Gastrocnemius medialis (tissue), 4 donors: ENCODE results near the gene EIF5AL1.

ENCODE experiments used
- POLR2A ChIP-seq, 2 donors: fragments of 450-650 bp; IDR thresholded peaks; one replicate each; pipeline ENCODE4 v1.6.1; 2017; ENCODE audit warnings: antibody characterized with exemption in 2 of 2, mild to moderate bottlenecking in 2 of 2, moderate library complexity in 2 of 2
- TF ChIP-seq, protein P1 (sequence below), 5 experiments: fragments of 450-650 bp in 3 of 5; fragments of 200-600 bp in 2 of 5; sonication (generic) in 2 of 5; IDR thresholded peaks in 4 of 5; conservative IDR thresholded peaks in 1 of 5; 1 replicate in 4 of 5; 2 replicates in 1 of 5; pipeline ENCODE4 v1.5.1; 2016 to 2019; ENCODE audit warnings: antibody characterized with exemption in 5 of 5, mild to moderate bottlenecking in 3 of 5, moderate library complexity in 3 of 5

DNA sequence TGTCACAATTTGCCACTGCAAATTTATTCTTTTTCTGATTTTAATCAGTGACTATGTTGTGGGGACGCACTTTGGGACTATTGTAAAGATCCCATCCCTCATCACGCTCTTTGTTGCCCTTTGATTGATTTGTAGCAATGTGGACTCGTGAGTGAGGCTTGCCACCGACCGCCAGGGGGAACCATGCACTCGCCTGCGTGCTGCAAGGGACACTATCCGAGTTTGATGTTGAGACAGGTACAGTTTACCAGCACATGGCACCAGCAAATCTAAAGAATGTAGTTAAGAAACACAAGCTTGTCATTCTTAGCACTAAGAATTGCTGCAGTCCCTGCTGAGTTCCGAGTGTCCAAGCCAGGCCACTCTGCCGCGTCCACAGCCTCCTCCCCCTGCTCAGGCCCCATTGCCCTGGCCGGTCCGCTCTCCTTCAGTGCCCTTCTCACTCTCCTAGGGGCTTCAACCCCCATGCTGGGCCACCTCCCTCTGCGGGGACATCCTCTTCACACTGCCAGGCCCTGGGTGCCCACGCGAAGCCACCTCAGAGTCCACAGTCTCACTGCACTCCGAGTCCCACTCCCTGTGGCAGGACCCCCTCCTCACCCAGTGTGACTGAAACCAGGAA, 49.9 kb downstream of the EIF5AL1 start:
- TF ChIP-seq, protein P1, sequence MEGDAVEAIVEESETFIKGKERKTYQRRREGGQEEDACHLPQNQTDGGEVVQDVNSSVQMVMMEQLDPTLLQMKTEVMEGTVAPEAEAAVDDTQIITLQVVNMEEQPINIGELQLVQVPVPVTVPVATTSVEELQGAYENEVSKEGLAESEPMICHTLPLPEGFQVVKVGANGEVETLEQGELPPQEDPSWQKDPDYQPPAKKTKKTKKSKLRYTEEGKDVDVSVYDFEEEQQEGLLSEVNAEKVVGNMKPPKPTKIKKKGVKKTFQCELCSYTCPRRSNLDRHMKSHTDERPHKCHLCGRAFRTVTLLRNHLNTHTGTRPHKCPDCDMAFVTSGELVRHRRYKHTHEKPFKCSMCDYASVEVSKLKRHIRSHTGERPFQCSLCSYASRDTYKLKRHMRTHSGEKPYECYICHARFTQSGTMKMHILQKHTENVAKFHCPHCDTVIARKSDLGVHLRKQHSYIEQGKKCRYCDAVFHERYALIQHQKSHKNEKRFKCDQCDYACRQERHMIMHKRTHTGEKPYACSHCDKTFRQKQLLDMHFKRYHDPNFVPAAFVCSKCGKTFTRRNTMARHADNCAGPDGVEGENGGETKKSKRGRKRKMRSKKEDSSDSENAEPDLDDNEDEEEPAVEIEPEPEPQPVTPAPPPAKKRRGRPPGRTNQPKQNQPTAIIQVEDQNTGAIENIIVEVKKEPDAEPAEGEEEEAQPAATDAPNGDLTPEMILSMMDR (IDR thresholded peaks at IDR 0.05 in 4 of 5, conservative IDR thresholded peaks at IDR 0.05 in 1 of 5), result peak; percentile 34 to 68 (median 49)
- TF ChIP-seq POLR2A (IDR thresholded peaks at IDR 0.05), result no peak
